Measurements from ENCODE around the gene DNAH14. TPM values are rescaled to one million over a fixed set of nuclear protein-coding genes. Genes with fewer than 3 reads are reported as not detected.

Gene DNAH14
- total RNA-seq, 1 experiment from 2014 or later = 39.7 TPM

DNA sequence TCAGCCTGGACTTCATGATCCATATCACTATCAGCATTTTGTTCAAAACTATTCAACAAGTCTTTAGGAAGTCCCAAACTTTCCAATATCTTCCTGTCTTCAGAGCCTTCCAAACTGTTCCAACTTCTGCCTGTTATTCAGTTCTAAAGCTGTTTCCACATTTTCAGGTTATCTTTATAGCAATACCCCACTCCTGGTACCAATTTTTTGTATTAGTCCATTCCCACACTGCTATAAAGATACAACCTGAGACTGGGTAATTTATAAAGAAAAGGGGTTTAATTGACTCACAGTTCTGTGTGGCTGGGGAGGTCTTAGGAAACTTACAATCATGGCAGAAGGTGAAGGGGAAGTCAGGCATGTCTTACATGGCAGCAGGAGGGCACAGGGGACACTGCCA lies 18.3 kb upstream of the DNAH14 start:
- Mint-ChIP-seq H3K27ac (no peak overlapping the region), H3K4me1 (no peaks in the 10 kb centered on the region), H3K4me3 (no peak overlapping the region), H3K9me3 (peaks cover 36 to 43% of the 10 kb centered on the region in 2 experiments), H3K27me3 (ENCODE audit: low read depth) (peaks cover 10% of the 10 kb centered on the region), H3K36me3 (ENCODE audit: insufficient read depth in 1 of 3, low read depth in 3 of 3) (peaks cover 19 to 27% (median 26%) of the 10 kb centered on the region in 3 experiments)
- Histone ChIP-seq H2BK5ac (ENCODE audit: insufficient read length, low read length) (no peak overlapping the region), H3K4me1 (ENCODE audit: insufficient read depth, low read length) (no peaks in the 10 kb centered on the region), H3K9me3 (ENCODE audit: control insufficient read depth, low read depth, low read length) (peaks cover 9% of the 10 kb centered on the region), H3K23ac (ENCODE audit: insufficient read length, low read depth, low read length) (no peak overlapping the region), H3K4ac (ENCODE audit: low read depth, low read length) (no peak overlapping the region), H4K5ac (ENCODE audit: insufficient read length, low read depth, low read length) (no peak overlapping the region), H2BK15ac (ENCODE audit: low read depth, low read length) (no peak overlapping the region), H3K23me2 (ENCODE audit: insufficient read length, low read depth, low read length, poor library complexity, severe bottlenecking) (no peaks in the 10 kb centered on the region), H3K18ac (ENCODE audit: insufficient read length, low read depth, low read length) (no peak overlapping the region), H2AFZ (ENCODE audit: low read length) (no peak overlapping the region), H2AK5ac (ENCODE audit: insufficient read length, low read length) (no peak overlapping the region), H3K79me2 (ENCODE audit: insufficient read depth, low read length) (no peaks in the 10 kb centered on the region), H3K56ac (ENCODE audit: insufficient read length, low read depth, low read length) (no peak overlapping the region), H3K9ac (ENCODE audit: extremely low read depth, insufficient read length, low read length) (no peak overlapping the region), H3K14ac (ENCODE audit: insufficient read depth, low read length) (no peak overlapping the region), H4K91ac (ENCODE audit: insufficient read length, low read depth, low read length) (no peak overlapping the region), H4K20me1 (ENCODE audit: control insufficient read depth, insufficient read depth, insufficient read length) (no peaks in the 10 kb centered on the region), H3T11ph (ENCODE audit: low read length) (no peak overlapping the region), H2BK20ac (ENCODE audit: low read depth, low read length, poor library complexity, severe bottlenecking) (no peak overlapping the region), H2BK12ac (ENCODE audit: insufficient read length, low read depth, low read length) (no peak overlapping the region), H3K27me3 (ENCODE audit: insufficient read depth, low read length) (no peaks in the 10 kb centered on the region), H4K8ac (replicated peaks; ENCODE audit: insufficient read length, low read depth, low read length) (no peak overlapping the region), H2BK120ac (ENCODE audit: low read depth, low read length, poor library complexity, severe bottlenecking) (no peak overlapping the region), H3K4me2 (ENCODE audit: insufficient read depth, insufficient read length, low read length) (no peak overlapping the region), H3K27ac (ENCODE audit: insufficient read length, low read depth, low read length) (no peak overlapping the region), H3K79me1 (ENCODE audit: insufficient read depth, low read depth, low read length, poor library complexity, severe bottlenecking) (no peaks in the 10 kb centered on the region)
- no peak for DNase-seq
- TF ChIP-seq, protein P1, sequence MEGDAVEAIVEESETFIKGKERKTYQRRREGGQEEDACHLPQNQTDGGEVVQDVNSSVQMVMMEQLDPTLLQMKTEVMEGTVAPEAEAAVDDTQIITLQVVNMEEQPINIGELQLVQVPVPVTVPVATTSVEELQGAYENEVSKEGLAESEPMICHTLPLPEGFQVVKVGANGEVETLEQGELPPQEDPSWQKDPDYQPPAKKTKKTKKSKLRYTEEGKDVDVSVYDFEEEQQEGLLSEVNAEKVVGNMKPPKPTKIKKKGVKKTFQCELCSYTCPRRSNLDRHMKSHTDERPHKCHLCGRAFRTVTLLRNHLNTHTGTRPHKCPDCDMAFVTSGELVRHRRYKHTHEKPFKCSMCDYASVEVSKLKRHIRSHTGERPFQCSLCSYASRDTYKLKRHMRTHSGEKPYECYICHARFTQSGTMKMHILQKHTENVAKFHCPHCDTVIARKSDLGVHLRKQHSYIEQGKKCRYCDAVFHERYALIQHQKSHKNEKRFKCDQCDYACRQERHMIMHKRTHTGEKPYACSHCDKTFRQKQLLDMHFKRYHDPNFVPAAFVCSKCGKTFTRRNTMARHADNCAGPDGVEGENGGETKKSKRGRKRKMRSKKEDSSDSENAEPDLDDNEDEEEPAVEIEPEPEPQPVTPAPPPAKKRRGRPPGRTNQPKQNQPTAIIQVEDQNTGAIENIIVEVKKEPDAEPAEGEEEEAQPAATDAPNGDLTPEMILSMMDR (conservative IDR thresholded peaks at IDR 0.05) = no peak
